Keratinocyte (primary cell): ENCODE measurements around the gene NIPBL.

Experiments
- EZH2 ChIP-seq: IDR thresholded peaks from one replicate; pipeline ENCODE4 v1.6.1; 2012; ENCODE audit warnings: inconsistent platforms, mild to moderate bottlenecking, low read length, moderate library complexity
- TF ChIP-seq, protein P1 (sequence below), 3 experiments: IDR thresholded peaks in 1 of 3; conservative IDR thresholded peaks in 1 of 3; optimal IDR thresholded peaks in 1 of 3; 2 replicates in 2 of 3; 3 replicates in 1 of 3; pipeline versions ENCODE3 to v1.5.1; 2011; ENCODE audit warnings: low read length in 3 of 3, mild to moderate bottlenecking in 3 of 3, moderate library complexity in 2 of 3, control low read depth in 1 of 3, inconsistent platforms in 1 of 3; ENCODE audit not compliant: insufficient read depth in 2 of 3; ENCODE audit errors: extremely low read depth in 1 of 3

DNA sequence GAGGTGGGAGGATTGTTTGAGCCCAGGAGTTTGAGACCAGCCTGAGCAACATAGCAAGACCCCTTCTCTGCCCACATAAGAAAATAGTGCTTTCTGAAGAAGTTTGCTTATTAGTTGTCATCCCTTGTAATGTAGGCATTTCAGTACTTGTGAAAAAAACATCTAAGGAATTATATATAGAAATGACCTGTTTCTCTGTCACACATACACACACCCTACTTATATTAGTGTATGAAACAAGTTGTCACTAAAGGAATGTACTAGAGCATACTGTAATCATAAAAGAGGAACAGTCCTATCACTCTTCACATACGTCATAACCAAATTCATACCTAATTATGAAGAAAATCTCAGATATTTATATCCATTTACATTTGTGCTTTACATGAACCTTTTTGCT, 122.0 kb downstream of the NIPBL start:
- TF ChIP-seq, protein P1, sequence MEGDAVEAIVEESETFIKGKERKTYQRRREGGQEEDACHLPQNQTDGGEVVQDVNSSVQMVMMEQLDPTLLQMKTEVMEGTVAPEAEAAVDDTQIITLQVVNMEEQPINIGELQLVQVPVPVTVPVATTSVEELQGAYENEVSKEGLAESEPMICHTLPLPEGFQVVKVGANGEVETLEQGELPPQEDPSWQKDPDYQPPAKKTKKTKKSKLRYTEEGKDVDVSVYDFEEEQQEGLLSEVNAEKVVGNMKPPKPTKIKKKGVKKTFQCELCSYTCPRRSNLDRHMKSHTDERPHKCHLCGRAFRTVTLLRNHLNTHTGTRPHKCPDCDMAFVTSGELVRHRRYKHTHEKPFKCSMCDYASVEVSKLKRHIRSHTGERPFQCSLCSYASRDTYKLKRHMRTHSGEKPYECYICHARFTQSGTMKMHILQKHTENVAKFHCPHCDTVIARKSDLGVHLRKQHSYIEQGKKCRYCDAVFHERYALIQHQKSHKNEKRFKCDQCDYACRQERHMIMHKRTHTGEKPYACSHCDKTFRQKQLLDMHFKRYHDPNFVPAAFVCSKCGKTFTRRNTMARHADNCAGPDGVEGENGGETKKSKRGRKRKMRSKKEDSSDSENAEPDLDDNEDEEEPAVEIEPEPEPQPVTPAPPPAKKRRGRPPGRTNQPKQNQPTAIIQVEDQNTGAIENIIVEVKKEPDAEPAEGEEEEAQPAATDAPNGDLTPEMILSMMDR (optimal IDR thresholded peaks at IDR 0.05 in 1 of 3, IDR thresholded peaks at IDR 0.05 in 1 of 3, conservative IDR thresholded peaks at IDR 0.05 in 1 of 3; ENCODE audit: extremely low read depth in 1 of 3, insufficient read depth in 2 of 3, low read length in 3 of 3) = no peak
- no peak for TF ChIP-seq EZH2
